ENCODE measurements around the gene LCE7A. TPM values are rescaled to one million over a fixed set of nuclear protein-coding genes. Genes with fewer than 3 reads are reported as not detected.

The LCE7A gene, protein sequence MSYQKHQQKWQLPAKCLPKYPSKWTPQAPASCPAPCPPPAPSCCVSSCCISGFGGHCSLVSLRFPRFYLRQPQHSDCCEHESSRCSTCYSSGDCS
- not detected for total RNA-seq

DNA sequence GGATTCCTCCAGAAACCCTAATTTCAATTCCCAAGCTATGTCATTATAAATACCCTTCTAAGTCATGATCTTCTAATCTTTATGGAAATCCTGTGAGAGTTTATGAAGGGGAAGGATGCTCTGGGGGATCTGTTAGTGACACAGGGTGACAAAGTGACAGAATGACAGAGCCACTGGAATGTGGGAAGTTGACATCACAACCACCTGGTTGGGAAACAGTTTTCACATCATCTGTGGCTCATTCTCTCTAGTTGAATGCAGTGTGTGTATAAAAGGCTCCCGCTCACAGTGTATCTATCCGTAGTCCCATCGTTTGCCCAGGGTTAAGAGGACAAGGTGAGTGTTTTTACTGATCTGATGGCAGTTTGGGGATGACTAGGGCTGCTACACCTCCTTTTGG lies at the start of gene LCE7A:
Gene LCE7A (plus strand): TSS at position 301 of the 400 bp plus-strand sequence. CDS start 702 bp downstream, outside the sequence.
- no peaks in the 10 kb centered on the region for H3K4me1 ChIP-seq
- no peak for DNase-seq
- WGBS, 2 donors: 83 to 92% methylated on average over 3 of the region's 3 CpGs
- H3K27ac ChIP-seq: no peak within 1 kb of the TSS
- H3K27me3 ChIP-seq: no peaks in the 10 kb centered on the region
- no peak for TF ChIP-seq POLR2A (IDR thresholded peaks at IDR 0.05)
- TF ChIP-seq, protein P1, sequence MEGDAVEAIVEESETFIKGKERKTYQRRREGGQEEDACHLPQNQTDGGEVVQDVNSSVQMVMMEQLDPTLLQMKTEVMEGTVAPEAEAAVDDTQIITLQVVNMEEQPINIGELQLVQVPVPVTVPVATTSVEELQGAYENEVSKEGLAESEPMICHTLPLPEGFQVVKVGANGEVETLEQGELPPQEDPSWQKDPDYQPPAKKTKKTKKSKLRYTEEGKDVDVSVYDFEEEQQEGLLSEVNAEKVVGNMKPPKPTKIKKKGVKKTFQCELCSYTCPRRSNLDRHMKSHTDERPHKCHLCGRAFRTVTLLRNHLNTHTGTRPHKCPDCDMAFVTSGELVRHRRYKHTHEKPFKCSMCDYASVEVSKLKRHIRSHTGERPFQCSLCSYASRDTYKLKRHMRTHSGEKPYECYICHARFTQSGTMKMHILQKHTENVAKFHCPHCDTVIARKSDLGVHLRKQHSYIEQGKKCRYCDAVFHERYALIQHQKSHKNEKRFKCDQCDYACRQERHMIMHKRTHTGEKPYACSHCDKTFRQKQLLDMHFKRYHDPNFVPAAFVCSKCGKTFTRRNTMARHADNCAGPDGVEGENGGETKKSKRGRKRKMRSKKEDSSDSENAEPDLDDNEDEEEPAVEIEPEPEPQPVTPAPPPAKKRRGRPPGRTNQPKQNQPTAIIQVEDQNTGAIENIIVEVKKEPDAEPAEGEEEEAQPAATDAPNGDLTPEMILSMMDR (IDR thresholded peaks at IDR 0.05): no peak
- no peaks in the 10 kb centered on the region for H3K9me3 ChIP-seq
- H3K36me3 ChIP-seq: no peaks in the 10 kb centered on the region
- intact Hi-C loops (cut with DNase I): no loop called here
- no peak within 1 kb of the TSS for H3K4me3 ChIP-seq (replicated peaks in 1 of 3)

DNA sequence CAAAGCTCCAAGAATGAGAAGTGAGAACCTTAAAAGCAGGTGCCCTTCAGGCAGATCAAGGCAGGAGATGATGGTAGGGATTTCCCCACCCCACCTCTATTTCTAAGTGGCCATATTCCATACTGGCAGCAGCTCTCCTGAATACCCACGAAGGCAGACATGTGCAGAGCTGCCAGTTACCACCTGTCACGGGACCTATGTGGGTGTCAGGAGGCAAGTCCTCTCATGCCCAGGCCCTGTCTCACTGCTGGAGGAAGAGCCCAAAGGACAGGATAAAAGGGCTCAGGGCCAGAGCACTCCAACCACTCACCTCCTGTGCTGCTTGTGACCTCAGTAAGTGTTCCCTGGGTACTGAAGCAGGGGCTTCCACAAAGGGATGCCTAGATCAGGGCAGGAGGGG lies 48.7 kb upstream of the LCE7A start:
- Histone ChIP-seq H3K27me3 (no peaks in the 10 kb centered on the region), H3K27ac (no peak overlapping the region), H3K36me3 (no peaks in the 10 kb centered on the region), H3K9me3 (no peaks in the 10 kb centered on the region), H3K4me3 (replicated peaks in 1 of 3) (no peak overlapping the region), H3K4me1 (no peaks in the 10 kb centered on the region)
- intact Hi-C loops (cut with DNase I): no loop called here
- TF ChIP-seq, protein P1 (IDR thresholded peaks at IDR 0.05): no peak
- TF ChIP-seq POLR2A (IDR thresholded peaks at IDR 0.05): no peak
- DNase-seq: no peak
- WGBS, 2 donors: 79 to 91% methylated on average over 2 of the region's 2 CpGs

DNA sequence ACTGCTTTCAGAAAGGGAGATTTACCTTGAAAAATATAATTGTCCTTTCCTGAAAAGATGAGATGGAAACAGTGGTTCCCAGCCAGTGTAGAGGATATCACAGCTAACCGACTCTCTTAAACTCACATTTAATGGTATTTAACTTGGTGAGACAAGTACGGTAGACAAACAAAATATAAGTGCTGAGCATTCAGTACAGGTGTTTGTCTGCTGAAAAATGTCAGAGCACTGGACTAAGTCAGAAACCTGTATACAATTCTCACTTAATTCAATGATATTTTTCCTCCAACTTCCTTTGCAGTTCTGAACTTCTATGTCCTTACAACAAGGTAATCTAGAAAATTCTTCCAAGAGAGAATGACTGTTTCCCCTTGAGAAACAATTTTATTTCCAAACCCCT lies 48.1 kb upstream of the LCE7A start, which contains the start of gene LCE1B:
Gene LCE1B (plus strand): TSS at position 301 of the 400 bp plus-strand sequence. CDS start 476 bp downstream, outside the sequence.
- intact Hi-C loops (cut with DNase I): no loop called here
- Histone ChIP-seq H3K9me3 (no peaks in the 10 kb centered on the region), H3K4me3 (replicated peaks in 1 of 3) (no peak within 1 kb of the TSS), H3K27ac (no peak within 1 kb of the TSS), H3K36me3 (no peaks in the 10 kb centered on the region), H3K27me3 (no peaks in the 10 kb centered on the region), H3K4me1 (no peaks in the 10 kb centered on the region)
- no peak for DNase-seq
- WGBS, 2 donors: 76 to 90% methylated on average over 2 of the region's 2 CpGs
- TF ChIP-seq POLR2A (IDR thresholded peaks at IDR 0.05): no peak
- TF ChIP-seq, protein P1 (IDR thresholded peaks at IDR 0.05): no peak

DNA sequence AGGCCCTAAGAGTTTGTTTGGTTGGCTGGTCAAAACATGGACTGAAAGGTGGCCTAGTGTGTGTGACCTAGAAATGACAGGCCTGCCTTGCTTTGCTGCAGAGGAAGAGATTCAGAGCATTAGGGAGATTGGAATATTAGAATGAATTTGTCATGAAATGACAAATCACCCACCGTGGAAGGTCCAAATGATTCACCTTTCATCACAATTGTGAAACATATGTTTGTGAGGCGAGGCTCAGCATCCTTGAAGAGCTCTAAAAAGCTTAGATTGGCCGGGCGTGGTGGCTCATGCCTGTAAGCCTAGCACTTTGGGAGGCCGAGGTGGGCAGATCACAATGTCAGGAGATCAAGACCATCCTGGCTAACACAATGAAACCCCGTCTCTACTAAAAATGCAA lies 42.5 kb upstream of the LCE7A start:
- no peak for DNase-seq
- intact Hi-C loops (cut with DNase I): no loop called here
- Histone ChIP-seq H3K4me3 (replicated peaks in 1 of 3) (no peak overlapping the region), H3K9me3 (no peaks in the 10 kb centered on the region), H3K36me3 (no peaks in the 10 kb centered on the region), H3K4me1 (no peaks in the 10 kb centered on the region), H3K27ac (no peak overlapping the region), H3K27me3 (no peaks in the 10 kb centered on the region)
- TF ChIP-seq POLR2A (IDR thresholded peaks at IDR 0.05): no peak
- TF ChIP-seq, protein P1 (IDR thresholded peaks at IDR 0.05): no peak
- WGBS, 2 donors: 86 to 91% methylated on average over 6 of the region's 6 CpGs

DNA sequence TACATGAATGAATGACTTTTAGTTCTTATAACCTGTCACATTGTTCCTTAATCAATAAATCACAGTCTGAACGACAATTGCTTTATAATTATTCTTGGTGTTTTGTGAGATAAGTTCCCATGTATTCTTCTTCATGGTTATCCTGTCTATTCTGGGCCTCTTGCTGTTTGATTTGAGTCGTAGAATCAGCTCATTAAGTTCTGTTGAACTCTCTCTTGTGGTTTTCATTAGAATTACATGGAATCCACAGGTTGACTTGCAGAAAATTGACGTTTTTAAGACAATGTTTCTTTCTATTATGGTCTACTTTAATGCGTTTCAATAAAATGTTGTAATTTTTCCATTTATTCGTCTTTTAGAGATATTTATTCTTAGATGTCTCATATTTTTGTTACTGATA lies 36.5 kb upstream of the LCE7A start:
- Histone ChIP-seq H3K4me3 (replicated peaks in 1 of 3) (no peak overlapping the region), H3K4me1 (no peaks in the 10 kb centered on the region), H3K9me3 (no peaks in the 10 kb centered on the region), H3K36me3 (no peaks in the 10 kb centered on the region), H3K27ac (no peak overlapping the region), H3K27me3 (no peaks in the 10 kb centered on the region)
- TF ChIP-seq, protein P1 (IDR thresholded peaks at IDR 0.05): no peak
- no peak for TF ChIP-seq POLR2A (IDR thresholded peaks at IDR 0.05)
- intact Hi-C loops (cut with DNase I): no loop called here
- 52% methylated on average over 5 of the region's 5 CpGs for WGBS, 2 donors
- DNase-seq: no peak
